ENCODE measurements around the gene UBAP2.
"Not testable (repeated sequence)": the region's sequence is repeated elsewhere in the genome, so short reads cannot be mapped to it uniquely, and the experiment has no call there.

The UBAP2 gene

DNA sequence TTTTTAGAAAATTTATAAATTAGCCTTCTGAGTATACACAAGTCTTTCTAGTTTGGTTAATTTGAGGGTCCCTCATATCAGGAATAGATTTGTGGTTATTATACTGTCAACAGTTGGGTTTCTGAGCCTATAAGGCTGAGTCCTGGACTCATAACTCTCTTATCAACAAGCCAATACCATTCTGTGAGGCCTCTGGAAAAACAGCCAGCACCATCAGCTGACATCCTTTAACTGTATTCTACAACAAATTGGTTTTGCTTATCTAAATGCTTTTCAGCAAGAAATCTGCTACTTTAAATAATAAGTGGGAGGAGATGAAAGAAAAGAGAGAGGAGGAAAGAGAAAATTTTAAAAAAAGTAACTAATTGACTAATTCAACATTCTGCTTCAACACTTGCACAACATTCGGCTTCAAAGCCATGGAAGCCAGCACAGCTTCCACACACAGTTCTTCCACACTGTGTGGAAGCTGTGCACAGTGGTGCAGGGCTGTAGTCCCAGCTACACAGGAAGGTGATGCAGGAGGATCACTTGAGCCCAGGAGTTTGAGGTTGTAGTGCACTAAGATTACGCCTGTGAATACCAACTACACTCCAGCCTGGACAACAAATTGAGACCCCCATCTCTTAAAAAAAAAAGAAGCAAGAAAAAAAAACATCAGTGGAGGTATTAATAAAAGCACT, 84.5 kb downstream of the UBAP2 start:
- DNase-seq = no peak

DNA sequence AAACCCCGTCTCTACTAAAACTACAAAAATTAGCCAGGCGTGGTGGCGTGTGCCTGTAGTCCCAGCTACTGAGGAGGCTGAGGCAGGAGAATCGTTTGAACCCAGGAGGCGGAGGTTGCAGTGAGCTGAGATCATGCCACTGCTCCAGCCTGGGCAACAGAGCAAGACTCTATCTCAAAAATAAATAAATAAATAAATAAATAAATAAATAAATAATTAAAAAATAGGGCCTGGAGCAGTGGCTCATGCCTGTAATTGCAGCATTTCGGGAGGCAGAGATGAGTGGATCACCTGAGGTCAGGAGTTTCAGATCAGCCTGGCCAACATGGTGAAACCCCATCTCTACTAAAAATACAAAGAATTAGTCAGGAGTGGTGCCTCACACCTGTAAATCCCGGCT, 86.2 kb downstream of the UBAP2 start:
- not testable (repeated sequence) for DNase-seq

DNA sequence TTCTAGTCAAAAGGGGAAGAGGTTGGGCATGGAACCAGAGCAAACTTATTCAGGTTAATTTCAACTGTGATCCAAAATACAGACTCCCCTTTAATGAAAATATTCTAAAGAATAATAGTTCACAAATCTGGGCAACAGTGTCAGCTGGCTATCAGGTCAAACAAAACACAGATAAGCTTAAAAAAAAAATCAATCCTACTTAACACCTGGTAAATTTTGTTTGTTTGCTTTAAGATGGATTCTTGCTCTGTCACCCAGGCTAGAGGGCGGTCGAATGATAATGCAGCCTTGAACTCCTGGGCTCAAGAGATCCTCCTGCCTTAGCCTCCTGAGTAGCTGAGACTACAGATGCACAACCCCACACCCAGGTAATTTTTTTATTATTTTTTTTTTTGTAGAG, 89.0 kb downstream of the UBAP2 start:
- DNase-seq = no peak

DNA sequence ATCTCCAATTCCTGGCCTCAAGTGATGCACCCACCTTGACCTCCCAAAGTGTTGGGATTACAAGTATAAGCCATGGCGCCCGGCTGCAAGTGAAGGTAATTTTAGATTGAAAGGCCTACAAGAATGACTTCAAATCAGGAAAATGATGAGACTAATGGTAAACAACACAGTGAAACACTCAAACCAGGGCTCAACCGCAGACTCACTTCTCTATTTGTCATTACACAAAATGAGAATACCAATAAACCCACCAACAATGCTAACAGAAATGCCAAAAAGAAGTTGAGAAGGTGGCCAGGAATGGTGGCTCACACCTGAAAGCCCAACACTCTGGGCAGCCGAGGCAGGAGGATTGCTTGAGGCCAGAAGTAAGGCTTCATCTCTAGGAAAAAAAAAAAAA, 92.1 kb downstream of the UBAP2 start:
- no peak for DNase-seq

DNA sequence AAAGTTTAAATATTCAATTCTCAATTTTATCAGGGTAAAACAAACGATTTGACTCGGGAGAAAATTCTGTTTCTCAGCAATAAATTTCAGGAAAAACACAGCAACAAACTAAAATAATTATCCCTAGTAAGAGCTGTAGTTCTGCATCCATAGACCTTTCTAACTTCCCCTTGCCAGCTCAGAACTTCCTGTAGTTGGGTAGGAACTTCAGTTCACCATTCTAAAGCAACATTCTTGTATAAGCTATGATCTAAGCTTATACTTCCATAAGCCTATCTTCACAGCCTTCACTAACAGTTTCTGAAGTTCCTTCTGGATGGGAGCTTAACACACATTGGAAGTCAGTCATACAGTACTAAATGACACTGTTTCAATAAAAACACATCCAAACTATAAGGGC, 96.6 kb downstream of the UBAP2 start:
- DNase-seq = no peak

DNA sequence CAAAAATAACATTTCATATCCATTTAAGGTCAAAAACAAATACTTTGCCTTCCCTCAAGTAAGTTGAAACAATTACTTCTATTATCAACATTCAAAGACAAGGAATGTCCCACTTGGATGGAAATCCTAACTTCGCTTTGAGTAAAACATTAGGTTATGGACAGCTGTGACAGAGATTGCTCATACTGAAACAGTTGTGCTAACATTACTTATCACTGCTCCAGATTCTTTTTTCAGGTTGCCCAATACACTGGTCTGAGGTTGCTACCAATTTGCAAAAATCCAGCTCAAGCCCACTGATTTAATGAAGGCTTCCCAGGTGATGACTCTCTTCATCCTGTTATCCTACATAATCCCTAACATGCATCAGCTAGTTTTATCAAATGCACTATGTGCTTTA, 98.3 kb downstream of the UBAP2 start:
- no peak for DNase-seq

DNA sequence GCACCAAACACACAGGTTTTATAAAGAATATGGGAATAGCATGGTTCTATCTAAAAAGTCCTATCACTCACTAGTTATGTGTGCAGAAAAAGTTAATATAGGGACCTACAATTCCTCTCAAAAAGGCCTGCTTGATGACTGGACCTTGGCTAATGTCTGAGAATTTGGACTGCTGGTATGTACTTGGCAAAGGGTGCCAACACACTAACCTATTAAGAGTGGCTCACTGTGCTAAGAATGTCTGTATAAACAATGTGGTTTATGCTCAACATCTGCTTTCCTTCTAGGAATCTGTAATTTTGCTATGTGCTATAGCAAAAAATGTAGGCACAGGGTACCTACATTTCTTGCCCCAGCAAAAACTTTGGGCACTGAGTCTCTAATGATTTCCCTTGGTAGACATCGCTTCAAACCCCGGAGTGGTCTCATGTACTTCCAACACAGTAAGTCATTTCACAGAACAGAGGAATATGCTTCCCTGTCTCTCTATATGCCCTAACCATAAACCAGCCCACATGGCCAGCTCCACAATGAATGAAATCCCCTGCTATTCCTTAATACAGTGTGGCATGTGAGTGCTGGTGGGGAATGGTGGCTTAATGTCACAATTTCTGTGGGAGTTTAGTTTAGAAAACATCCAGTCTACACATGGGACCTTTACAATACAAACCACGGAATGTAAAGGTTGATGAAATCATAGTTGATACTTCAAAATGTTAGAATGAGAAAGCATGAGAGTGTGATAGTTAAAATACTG, 101.7 kb downstream of the UBAP2 start:
- DNase-seq = no peak

DNA sequence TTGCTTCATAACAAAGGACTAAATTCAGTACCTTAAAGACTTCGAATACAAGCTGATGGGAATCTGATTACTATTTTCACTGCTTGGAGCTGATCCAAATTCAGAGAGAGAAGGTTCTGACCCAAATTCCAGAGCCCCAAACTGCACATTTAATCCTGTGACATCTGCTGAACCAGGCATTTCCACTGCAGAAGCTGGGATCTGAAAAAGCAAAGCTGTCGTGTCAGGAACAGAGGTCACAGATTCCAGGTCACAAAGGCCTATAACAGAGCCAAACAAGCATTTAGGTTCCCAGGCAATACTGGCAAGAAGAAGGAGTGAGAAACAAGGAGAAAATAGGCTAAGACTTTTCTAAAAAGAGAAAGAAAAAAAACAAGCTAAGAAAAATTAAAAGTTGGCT, 105.3 kb downstream of the UBAP2 start:
- no peak for DNase-seq

DNA sequence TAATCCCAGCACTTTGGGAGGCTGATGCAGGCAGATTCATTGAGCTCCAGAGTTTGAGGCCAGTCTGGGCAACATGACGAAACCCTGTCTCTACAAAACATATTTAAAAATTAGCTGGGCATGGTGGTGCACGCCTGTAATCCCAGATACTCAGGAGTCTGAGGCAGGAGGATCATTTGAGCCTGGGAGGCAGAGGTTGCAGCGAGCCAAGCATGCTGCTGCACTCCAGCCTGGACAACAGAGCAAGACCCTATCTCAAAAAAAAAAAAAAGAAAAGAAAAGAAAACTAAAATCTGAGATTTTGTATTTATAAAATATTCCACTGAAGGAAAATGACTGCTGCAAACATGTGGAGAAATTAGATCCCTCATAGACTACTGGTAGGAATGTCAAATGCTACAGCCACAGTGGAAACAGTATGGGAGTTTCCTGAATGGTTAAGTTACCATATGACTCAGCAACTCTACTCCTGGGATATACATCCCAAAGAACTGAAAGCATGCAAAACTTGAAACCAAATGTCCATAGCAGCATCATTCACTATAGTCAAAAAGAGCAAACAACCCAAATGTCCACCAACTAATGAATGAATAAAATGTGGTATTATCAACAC, 106.1 kb downstream of the UBAP2 start:
- DNase-seq = no peak

DNA sequence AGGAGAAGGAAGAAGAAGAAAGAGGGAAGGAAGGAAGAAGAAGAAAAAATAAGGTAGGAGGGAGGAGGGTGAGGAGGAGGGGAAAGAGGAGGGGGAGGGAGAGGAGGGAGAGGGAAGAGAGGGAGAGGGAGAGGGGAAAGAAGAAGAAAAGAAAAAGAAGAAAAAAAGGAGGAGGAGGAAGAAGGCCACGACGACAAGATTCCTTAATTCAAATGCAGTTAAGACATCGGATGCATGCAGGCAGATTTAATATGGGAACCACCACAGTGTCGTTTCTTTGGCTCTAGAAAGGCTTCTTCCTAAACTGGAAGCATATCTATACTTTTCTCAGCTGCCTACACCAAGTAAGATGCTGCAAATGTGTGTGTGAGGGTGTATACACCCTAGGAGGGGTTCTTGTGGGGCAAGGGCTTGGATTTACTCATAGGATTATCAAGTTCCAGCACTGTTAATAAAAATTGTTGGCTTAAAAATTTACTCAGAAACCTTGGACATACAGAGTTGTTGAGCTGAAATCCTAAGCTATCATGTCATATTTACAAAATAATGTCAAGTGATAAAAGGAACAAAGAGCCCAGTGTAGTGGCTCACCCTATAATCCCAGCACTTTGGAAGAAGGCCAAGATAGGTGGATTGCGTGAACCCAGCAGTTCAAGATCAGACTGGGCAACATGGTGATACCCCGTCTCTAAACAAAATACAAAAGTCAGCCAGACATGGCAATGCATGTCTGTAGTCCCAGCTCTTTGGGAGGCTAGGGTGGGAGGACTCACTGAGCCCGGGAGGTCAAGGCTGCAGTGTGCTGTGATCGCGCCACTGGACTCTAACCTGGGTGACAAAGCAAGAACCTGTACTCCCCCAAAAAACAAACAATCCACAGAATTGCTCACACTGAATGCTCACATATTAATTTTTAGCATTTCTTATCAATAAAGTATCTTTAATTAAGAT, 108.5 kb downstream of the UBAP2 start:
- no peak for DNase-seq

DNA sequence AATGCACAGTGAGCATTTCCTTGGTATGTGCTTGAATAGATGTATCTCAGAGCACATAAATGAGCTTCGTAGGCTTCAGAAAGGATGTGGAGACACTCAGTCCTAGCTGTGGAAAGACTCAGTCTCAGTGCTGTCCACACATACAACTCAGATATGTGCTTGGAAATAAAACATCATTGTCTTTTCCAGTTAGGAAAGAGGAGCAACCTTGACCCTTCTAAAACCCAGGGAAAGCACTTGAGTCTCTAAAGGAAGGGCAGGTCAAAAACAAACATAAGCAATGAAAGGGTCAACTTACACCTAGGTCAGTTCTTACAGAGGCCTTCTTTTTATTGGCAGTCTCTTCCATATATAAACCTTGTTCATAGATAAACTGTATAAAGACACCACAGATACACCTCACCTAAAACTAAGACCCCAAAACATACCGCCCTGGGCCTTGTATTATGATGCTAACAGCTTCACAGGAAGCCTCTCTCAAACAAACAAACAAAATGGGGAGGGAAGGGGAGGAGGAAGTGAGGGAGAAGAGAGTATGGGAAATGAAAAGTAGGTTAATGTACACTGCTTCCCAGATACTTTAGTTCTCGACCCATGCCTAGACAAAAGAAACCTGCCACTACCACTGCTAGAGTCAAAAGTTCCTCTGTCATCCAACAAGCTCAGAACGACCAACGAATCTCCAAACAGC, 114.4 kb downstream of the UBAP2 start:
- no peak for DNase-seq

DNA sequence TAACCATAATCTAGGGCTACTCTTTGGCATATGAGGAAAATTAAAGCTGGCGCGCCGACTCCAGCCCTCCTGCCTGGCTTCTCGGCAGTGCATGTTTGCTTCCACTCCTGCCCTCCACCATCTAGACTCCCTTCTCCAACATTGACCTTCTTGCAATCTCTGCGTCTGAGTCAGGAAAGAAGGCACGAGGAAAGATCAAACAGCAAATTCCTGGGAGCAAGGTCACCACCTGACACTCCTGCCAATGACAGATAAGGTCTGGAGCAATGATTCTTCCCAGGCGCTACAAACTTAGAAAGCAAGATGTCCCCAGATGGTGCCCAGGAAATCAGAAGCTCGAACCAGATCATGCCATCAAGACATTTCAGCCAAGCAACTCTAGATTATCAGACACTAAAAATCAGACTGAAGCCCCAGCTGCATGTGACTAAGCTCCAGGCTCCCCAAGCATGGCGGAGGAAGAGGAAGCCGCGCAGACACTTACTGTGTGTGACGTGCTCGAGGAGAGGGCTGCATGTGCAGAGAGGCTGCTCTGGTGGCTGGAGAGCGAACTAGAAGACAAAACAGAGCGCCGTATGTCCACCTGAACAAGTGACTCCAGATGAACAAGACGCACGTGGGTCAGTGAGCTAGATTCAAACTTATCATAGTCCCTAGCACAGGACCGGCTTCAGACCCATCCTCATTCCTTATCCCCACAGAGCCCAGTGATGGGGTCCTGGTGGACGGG, 116.4 kb downstream of the UBAP2 start:
- DNase-seq = no peak

DNA sequence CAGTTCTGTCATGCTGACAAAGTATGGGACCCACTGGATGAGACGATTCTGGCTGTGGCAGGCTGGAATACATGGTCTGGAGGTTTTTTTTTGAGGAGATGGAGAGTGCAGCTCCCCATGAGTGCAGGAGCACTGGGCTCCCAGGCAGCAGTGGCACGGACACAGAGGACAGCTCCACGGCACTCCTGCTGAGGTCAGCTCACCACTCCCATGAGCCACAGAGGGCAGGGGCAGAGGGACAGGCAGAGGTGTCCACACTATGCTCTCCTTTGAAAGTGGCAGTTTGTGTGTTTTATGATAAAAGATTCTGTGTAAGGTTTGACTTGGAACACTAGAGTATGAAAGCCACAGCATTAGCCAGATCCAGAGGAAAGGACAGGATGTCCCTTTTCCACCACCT, 117.4 kb downstream of the UBAP2 start:
- DNase-seq = no peak

DNA sequence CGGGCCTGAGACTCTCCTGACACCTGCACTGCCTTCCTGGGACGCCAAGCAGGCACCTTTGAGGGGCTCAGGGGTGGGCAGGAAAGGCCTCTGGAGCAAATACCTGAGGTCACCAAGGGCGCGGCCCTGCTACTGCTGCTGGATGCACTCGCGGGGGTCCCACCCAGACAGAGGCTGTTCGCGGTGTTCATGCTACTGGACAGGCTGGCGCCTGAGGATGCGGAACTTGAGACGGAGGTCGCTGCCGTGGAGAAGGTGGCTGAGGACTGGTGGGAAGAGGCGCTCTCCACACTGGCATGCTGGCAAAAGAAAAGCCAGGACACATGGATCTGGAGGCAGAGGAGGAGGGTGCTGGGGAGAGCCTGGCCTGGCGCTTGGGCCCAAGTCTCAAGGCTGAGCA, 121.0 kb downstream of the UBAP2 start:
- no peak for DNase-seq

DNA sequence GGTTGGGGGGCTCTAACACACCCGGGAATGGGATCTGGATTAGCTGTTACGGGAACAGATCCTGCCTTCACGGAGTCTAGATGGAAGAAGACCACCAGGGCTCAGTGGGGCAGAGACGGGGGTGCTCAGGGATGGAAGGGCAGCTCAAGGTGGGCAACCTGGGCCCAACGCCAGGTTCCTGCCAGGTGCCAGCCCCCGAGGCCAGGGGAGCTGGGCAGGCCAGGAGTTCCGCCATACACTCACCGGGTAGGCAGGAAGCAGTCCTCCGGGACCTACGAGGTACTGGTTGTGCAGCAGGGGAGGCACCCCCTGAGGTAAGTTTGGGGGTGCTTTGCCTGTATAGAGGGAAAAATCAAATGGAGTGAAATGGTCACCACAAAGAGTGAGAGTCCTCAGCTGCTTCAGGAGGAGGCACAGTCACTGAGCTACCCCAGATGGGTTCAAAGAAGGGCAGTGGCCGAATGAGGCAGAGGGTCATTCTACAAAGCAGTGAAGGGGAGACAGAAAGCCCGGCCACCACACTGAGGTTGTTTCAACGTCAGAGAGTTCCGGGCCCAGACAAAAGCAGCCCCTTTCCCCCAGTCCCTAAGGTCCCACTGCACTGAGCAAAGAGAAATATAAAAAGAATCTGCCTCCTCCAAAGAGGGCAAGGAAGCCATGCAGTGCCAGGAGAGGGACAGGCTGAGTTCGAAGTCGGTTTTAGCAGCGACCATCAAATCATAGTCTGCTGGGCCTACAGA, 121.8 kb downstream of the UBAP2 start:
- no peak for DNase-seq

DNA sequence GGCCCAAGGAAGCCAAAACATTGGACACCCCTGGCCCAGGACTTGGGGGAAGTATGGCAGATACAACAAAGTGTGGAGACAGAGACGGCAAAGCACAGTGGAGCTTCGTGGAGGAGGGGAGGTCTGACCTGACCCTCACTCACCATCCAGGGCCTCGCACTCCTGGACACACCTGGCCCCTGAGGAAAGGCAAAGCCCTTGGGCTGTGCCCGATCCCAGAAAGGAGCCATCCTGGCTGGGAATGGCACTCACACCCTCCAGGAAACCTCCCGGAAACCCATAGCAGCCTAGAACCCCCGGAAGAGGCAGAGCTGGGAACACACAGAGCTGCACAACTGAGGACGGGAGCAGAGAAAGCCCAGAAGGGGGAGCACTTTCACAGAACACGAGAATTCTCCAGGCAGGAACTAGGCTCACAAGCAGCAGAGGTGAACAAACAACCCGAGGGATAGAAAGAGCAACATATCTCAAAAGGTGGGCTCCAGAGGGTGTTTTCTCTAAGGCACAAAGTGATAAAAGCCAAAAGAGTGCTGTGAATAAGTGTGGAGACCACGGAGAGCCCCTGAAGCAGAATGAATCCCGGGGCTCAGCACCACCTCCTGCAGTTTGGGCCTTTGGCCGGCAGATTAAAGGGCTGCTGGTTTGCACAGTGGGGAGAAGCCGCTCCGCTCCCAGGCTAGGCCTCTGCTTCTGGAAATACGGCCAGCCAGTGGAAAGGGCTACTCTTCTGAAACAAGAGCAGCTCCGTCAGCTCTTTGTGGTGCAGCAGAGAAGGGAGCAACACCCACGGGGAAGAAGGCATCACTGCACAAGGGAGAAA, 123.5 kb downstream of the UBAP2 start:
- DNase-seq = no peak

DNA sequence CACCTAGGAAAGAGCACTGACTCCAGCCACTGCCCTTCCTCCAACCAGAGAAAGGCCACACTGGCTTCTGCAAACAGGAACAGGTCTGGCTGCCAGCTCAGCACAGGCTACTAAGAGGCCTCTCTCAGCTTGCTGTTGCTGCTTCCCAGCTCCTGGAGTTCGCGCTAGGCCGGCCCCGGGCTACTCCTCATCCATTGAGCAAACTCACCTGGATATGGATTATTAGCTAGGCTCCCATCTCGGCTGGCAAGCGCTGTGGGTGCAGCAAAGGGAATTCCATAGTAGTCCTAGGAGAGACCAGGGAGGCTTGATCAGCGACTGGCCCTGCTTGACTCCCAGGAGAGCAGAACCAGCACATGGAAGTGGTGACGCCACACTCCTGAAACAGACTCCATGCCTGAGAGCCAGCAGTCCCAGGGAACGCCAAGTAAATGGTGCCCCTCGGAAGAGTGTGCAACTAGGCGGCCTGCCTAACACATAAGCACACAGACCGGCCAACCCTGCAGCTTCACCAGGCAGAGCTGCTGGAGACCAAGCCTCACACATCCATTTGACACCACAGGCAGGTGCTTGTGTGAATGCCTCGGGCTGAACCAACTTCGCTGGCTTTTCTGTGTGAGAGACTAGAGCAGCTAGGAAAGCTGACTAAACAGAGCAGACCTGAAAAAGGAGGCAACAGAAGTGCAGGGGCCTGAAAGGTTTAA, 124.5 kb downstream of the UBAP2 start:
- no peak for DNase-seq

DNA sequence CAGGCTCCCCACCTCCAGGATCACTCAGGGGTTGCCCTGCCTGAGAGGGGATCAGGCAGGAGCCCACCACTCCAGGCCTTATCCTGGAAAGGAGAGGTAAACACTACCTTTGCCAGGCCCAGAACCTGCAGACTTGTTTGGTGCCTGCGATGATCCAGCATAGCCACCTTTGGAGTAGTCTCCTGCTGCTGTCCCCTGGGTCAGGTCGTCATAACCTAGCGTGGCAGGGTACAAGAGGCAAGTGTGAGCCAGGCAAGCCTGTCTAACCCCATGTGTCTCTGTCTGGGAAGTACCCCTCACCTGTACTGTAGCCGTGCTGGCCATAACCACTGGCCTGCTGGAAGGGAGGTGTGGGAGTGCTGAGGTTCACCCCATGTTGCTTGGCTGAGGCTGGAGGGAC, 125.6 kb downstream of the UBAP2 start:
- no peak for DNase-seq

Measured in activated naive CD4-positive, alpha-beta T cell (primary cell).